ENCODE data around the gene KLHL22. TPM values are rescaled to one million over a fixed set of nuclear protein-coding genes. Genes with fewer than 3 reads are reported as not detected.

KLHL22 gene
- polyA plus RNA-seq, 3 donors, result 31.9 to 39.4 (median 38.8) TPM

Other genes starting within 250 kb of the KLHL22 start
- 10 to 100 TPM in 1 of 3 donors, 1 to 10 TPM in 2; 5.8 to 11.2 (median 7.6) TPM for gene RTN4R, start 227.5 kb downstream of the KLHL22 start, polyA plus RNA-seq (ENCODE audit: insufficient read length in 3 of 3)
- 10 to 100 TPM; 54.6 to 66.3 (median 63.8) TPM for gene DGCR6L, start 175.7 kb downstream of the KLHL22 start, polyA plus RNA-seq (ENCODE audit: insufficient read length in 3 of 3)
- gene ZNF74, start 101.6 kb downstream of the KLHL22 start, polyA plus RNA-seq (ENCODE audit: insufficient read length in 3 of 3), result 10 to 100 TPM; 20.4 to 21.7 (median 21.0) TPM
- 10 to 100 TPM; 16.1 to 29.6 (median 24.3) TPM for gene SCARF2, start 58.0 kb downstream of the KLHL22 start, polyA plus RNA-seq (ENCODE audit: insufficient read length in 3 of 3)
- 10 to 100 TPM; 45.7 to 62.9 (median 61.4) TPM for gene MED15, start 11.8 kb upstream of the KLHL22 start, polyA plus RNA-seq (ENCODE audit: insufficient read length in 3 of 3)